Measurements from ENCODE around the gene TGIF1.
A peak's percentile ranks its signal among the peaks of the same experiment; 100 is the strongest.
"Not testable (repeated sequence)": the region's sequence is repeated elsewhere in the genome, so short reads cannot be mapped to it uniquely, and the experiment has no call there.

TGIF1 gene

GRCh38 chr18:3458378-3458777 is 8.4 kb downstream of the TGIF1 start:
- peaks cover 22 to 24% of the 10 kb centered on the region in 2 donors for H3K4me1 ChIP-seq (ENCODE audit: control insufficient read depth in 1 of 2, insufficient read depth in 2 of 2, low read length in 2 of 2)
- H3K36me3 ChIP-seq (ENCODE audit: control insufficient read depth in 1 of 2, insufficient read depth in 2 of 2, low read length in 2 of 2) = peaks cover 22 to 35% of the 10 kb centered on the region in 2 donors
- peak overlapping the region; percentile 57 for H3K27ac ChIP-seq (ENCODE audit: low read length)

GRCh38 chr18:3458952-3459853 is 9.2 kb downstream of the TGIF1 start:
- H3K27me3 ChIP-seq (ENCODE audit: low read depth, low read length) = no peaks in the 10 kb centered on the region
- H3K4me1 ChIP-seq (ENCODE audit: control insufficient read depth in 1 of 2, insufficient read depth in 2 of 2, low read length in 2 of 2) = peaks cover 22 to 24% of the 10 kb centered on the region in 2 donors
- H3K36me3 ChIP-seq (ENCODE audit: control insufficient read depth in 1 of 2, insufficient read depth in 2 of 2, low read length in 2 of 2) = peaks cover 22 to 35% of the 10 kb centered on the region in 2 donors
- peaks cover 0 to 7% of the 10 kb centered on the region in 2 donors for H3K9me3 ChIP-seq (ENCODE audit: control insufficient read depth in 1 of 2, low read length in 2 of 2)
- H3K27ac ChIP-seq (ENCODE audit: low read length) = peak overlapping the region; percentile 57
- H3K4me3 ChIP-seq (ENCODE audit: low read depth in 1 of 2, low read length in 2 of 2) = no peak overlapping the region

More at GRCh38 chr18:3458378-3458777, 8.4 kb downstream of the TGIF1 start:
- Histone ChIP-seq H3K27me3 (ENCODE audit: low read depth, low read length) (no peaks in the 10 kb centered on the region), H3K4me3 (ENCODE audit: low read depth in 1 of 2, low read length in 2 of 2) (no peak overlapping the region), H3K9me3 (ENCODE audit: control insufficient read depth in 1 of 2, low read length in 2 of 2) (peaks cover 0 to 7% of the 10 kb centered on the region in 2 donors)

- peaks cover 0 to 7% of the 10 kb centered on the region in 2 donors for H3K9me3 ChIP-seq (ENCODE audit: control insufficient read depth in 1 of 2, low read length in 2 of 2)
- H3K27ac ChIP-seq (ENCODE audit: low read length) = no peak overlapping the region
- H3K4me3 ChIP-seq (ENCODE audit: low read depth in 1 of 2, low read length in 2 of 2) = no peak overlapping the region
- peaks cover 22 to 35% of the 10 kb centered on the region in 2 donors for H3K36me3 ChIP-seq (ENCODE audit: control insufficient read depth in 1 of 2, insufficient read depth in 2 of 2, low read length in 2 of 2)
- H3K4me1 ChIP-seq (ENCODE audit: control insufficient read depth in 1 of 2, insufficient read depth in 2 of 2, low read length in 2 of 2) = peaks cover 10 to 14% of the 10 kb centered on the region in 2 donors
- no peaks in the 10 kb centered on the region for H3K27me3 ChIP-seq (ENCODE audit: low read depth, low read length)
Observed at GRCh38 chr18:3460823-3461398, 10.9 kb downstream of the TGIF1 start.

- Histone ChIP-seq H3K4me1 (ENCODE audit: control insufficient read depth in 1 of 2, insufficient read depth in 2 of 2, low read length in 2 of 2) (peaks cover 6 to 8% of the 10 kb centered on the region in 2 donors), H3K27me3 (ENCODE audit: low read depth, low read length) (no peaks in the 10 kb centered on the region), H3K36me3 (ENCODE audit: control insufficient read depth in 1 of 2, insufficient read depth in 2 of 2, low read length in 2 of 2) (peaks cover 17 to 27% of the 10 kb centered on the region in 2 donors), H3K4me3 (ENCODE audit: low read depth in 1 of 2, low read length in 2 of 2) (no peak overlapping the region), H3K9me3 (ENCODE audit: control insufficient read depth in 1 of 2, low read length in 2 of 2) (peaks cover 0 to 7% of the 10 kb centered on the region in 2 donors), H3K27ac (ENCODE audit: low read length) (no peak overlapping the region)
Observed at GRCh38 chr18:3461704-3462103, 11.7 kb downstream of the TGIF1 start.

- Histone ChIP-seq H3K27me3 (ENCODE audit: low read depth, low read length) (no peaks in the 10 kb centered on the region), H3K9me3 (ENCODE audit: control insufficient read depth in 1 of 2, low read length in 2 of 2) (peaks cover 0 to 7% of the 10 kb centered on the region in 2 donors), H3K4me3 (ENCODE audit: low read depth in 1 of 2, low read length in 2 of 2) (no peak overlapping the region), H3K4me1 (ENCODE audit: control insufficient read depth in 1 of 2, insufficient read depth in 2 of 2, low read length in 2 of 2) (peaks cover 6 to 8% of the 10 kb centered on the region in 2 donors), H3K27ac (ENCODE audit: low read length) (no peak overlapping the region), H3K36me3 (ENCODE audit: control insufficient read depth in 1 of 2, insufficient read depth in 2 of 2, low read length in 2 of 2) (peaks cover 5 to 15% of the 10 kb centered on the region in 2 donors)
Observed at GRCh38 chr18:3463051-3463450, 13.1 kb downstream of the TGIF1 start.

- no peak overlapping the region for H3K27ac ChIP-seq (ENCODE audit: low read length)
Observed at GRCh38 chr18:3466045-3466444, 16.1 kb downstream of the TGIF1 start.

GRCh38 chr18:3466872-3467271 is 16.9 kb downstream of the TGIF1 start:
- no peaks in the 10 kb centered on the region for H3K36me3 ChIP-seq (ENCODE audit: control insufficient read depth in 1 of 2, insufficient read depth in 2 of 2, low read length in 2 of 2)
- H3K4me3 ChIP-seq (ENCODE audit: low read depth in 1 of 2, low read length in 2 of 2) = no peak overlapping the region
- H3K27ac ChIP-seq (ENCODE audit: low read length) = no peak overlapping the region
- no peaks in the 10 kb centered on the region for H3K9me3 ChIP-seq (ENCODE audit: control insufficient read depth in 1 of 2, low read length in 2 of 2)
- no peaks in the 10 kb centered on the region for H3K4me1 ChIP-seq (ENCODE audit: control insufficient read depth in 1 of 2, insufficient read depth in 2 of 2, low read length in 2 of 2)
- H3K27me3 ChIP-seq (ENCODE audit: low read depth, low read length) = no peaks in the 10 kb centered on the region

More at GRCh38 chr18:3466045-3466444, 16.1 kb downstream of the TGIF1 start:
- no peaks in the 10 kb centered on the region for H3K36me3 ChIP-seq (ENCODE audit: control insufficient read depth in 1 of 2, insufficient read depth in 2 of 2, low read length in 2 of 2)
- peaks cover 0 to under 1% of the 10 kb centered on the region in 2 donors for H3K9me3 ChIP-seq (ENCODE audit: control insufficient read depth in 1 of 2, low read length in 2 of 2)
- no peaks in the 10 kb centered on the region for H3K27me3 ChIP-seq (ENCODE audit: low read depth, low read length)
- H3K4me3 ChIP-seq (ENCODE audit: low read depth in 1 of 2, low read length in 2 of 2) = no peak overlapping the region
- no peaks in the 10 kb centered on the region for H3K4me1 ChIP-seq (ENCODE audit: control insufficient read depth in 1 of 2, insufficient read depth in 2 of 2, low read length in 2 of 2)

- no peaks in the 10 kb centered on the region for H3K36me3 ChIP-seq (ENCODE audit: control insufficient read depth in 1 of 2, insufficient read depth in 2 of 2, low read length in 2 of 2)
- H3K27ac ChIP-seq (ENCODE audit: low read length) = no peak overlapping the region
- H3K4me1 ChIP-seq (ENCODE audit: control insufficient read depth in 1 of 2, insufficient read depth in 2 of 2, low read length in 2 of 2) = no peaks in the 10 kb centered on the region
- no peaks in the 10 kb centered on the region for H3K9me3 ChIP-seq (ENCODE audit: control insufficient read depth in 1 of 2, low read length in 2 of 2)
- no peak overlapping the region for H3K4me3 ChIP-seq (ENCODE audit: low read depth in 1 of 2, low read length in 2 of 2)
- no peaks in the 10 kb centered on the region for H3K27me3 ChIP-seq (ENCODE audit: low read depth, low read length)
Observed at GRCh38 chr18:3468066-3468705, 18.2 kb downstream of the TGIF1 start.

- H3K27ac ChIP-seq (ENCODE audit: low read length) = no peak overlapping the region
- H3K27me3 ChIP-seq (ENCODE audit: low read depth, low read length) = no peaks in the 10 kb centered on the region
- no peaks in the 10 kb centered on the region for H3K36me3 ChIP-seq (ENCODE audit: control insufficient read depth in 1 of 2, insufficient read depth in 2 of 2, low read length in 2 of 2)
- H3K4me1 ChIP-seq (ENCODE audit: control insufficient read depth in 1 of 2, insufficient read depth in 2 of 2, low read length in 2 of 2) = no peaks in the 10 kb centered on the region
- H3K4me3 ChIP-seq (ENCODE audit: low read depth in 1 of 2, low read length in 2 of 2) = no peak overlapping the region
- H3K9me3 ChIP-seq (ENCODE audit: control insufficient read depth in 1 of 2, low read length in 2 of 2) = no peaks in the 10 kb centered on the region
Observed at GRCh38 chr18:3468833-3469232, 18.9 kb downstream of the TGIF1 start.

- no peak overlapping the region for H3K4me3 ChIP-seq (ENCODE audit: low read depth in 1 of 2, low read length in 2 of 2)
- no peaks in the 10 kb centered on the region for H3K9me3 ChIP-seq (ENCODE audit: control insufficient read depth in 1 of 2, low read length in 2 of 2)
- no peaks in the 10 kb centered on the region for H3K36me3 ChIP-seq (ENCODE audit: control insufficient read depth in 1 of 2, insufficient read depth in 2 of 2, low read length in 2 of 2)
Observed at GRCh38 chr18:3471141-3471648, 21.2 kb downstream of the TGIF1 start.

GRCh38 chr18:3472121-3472520 is 22.1 kb downstream of the TGIF1 start:
- H3K36me3 ChIP-seq (ENCODE audit: control insufficient read depth in 1 of 2, insufficient read depth in 2 of 2, low read length in 2 of 2); H3K4me3 ChIP-seq (ENCODE audit: low read depth in 1 of 2, low read length in 2 of 2); H3K27me3 ChIP-seq (ENCODE audit: low read depth, low read length); H3K4me1 ChIP-seq (ENCODE audit: control insufficient read depth in 1 of 2, insufficient read depth in 2 of 2, low read length in 2 of 2); H3K9me3 ChIP-seq (ENCODE audit: control insufficient read depth in 1 of 2, low read length in 2 of 2); H3K27ac ChIP-seq (ENCODE audit: low read length): not testable (repeated sequence)

More at GRCh38 chr18:3471141-3471648, 21.2 kb downstream of the TGIF1 start:
- Histone ChIP-seq H3K27me3 (ENCODE audit: low read depth, low read length) (no peaks in the 10 kb centered on the region), H3K27ac (ENCODE audit: low read length) (no peak overlapping the region), H3K4me1 (ENCODE audit: control insufficient read depth in 1 of 2, insufficient read depth in 2 of 2, low read length in 2 of 2) (no peaks in the 10 kb centered on the region)
